GM23338 (cell line): ENCODE data around the gene ABCF3. TPM values are rescaled to one million over a fixed set of nuclear protein-coding genes. Genes with fewer than 3 reads are reported as not detected.

Experiments
- ATAC-seq: fragments of 200-7000 bp; cut with Tn5 transposase; 3 replicates; pipeline ENCODE4 v1.9.1; 2020
- DNase-seq: peaks from one replicate; pipeline ENCODE4 v3.0.0-alpha.2; 2015; ENCODE audit warnings: low spot score
- H2AFZ ChIP-seq: fragments of 200-600 bp; sonication (generic); 2 replicates; pipeline ENCODE4 v1.8.0; 2016; ENCODE audit warnings: antibody characterized with exemption, mild to moderate bottlenecking, moderate library complexity
- H3F3A ChIP-seq: fragments of 200-600 bp; sonication (generic); replicated peaks from 2 replicates; pipeline ENCODE4 v1.8.0; 2017; ENCODE audit warnings: antibody characterized with exemption, mixed run types, low read depth
- H3K27ac ChIP-seq: fragments of 200-600 bp; sonication (generic); 2 replicates; pipeline ENCODE4 v1.6.1; 2016; ENCODE audit warnings: low read depth
- H3K27me3 ChIP-seq: fragments of 200-600 bp; sonication (generic); 2 replicates; pipeline ENCODE4 v1.8.0; 2016; ENCODE audit warnings: mild to moderate bottlenecking, mixed run types, moderate library complexity; ENCODE audit not compliant: insufficient read depth
- H3K36me3 ChIP-seq: fragments of 200-600 bp; sonication (generic); 2 replicates; pipeline ENCODE4 v1.8.0; 2016; ENCODE audit warnings: mild to moderate bottlenecking; ENCODE audit not compliant: insufficient read depth
- H3K4me1 ChIP-seq: fragments of 200-600 bp; sonication (generic); 2 replicates; pipeline ENCODE4 v1.8.0; 2016; ENCODE audit warnings: mild to moderate bottlenecking, moderate library complexity; ENCODE audit not compliant: insufficient read depth
- H3K4me2 ChIP-seq: fragments of 200-600 bp; sonication (generic); 2 replicates; pipeline ENCODE4 v1.7.1; 2017; ENCODE audit warnings: mixed run types
- H3K4me3 ChIP-seq: fragments of 200-600 bp; sonication (generic); 2 replicates; pipeline ENCODE4 v1.6.1; 2016; ENCODE audit warnings: mixed run types
- H3K79me2 ChIP-seq: fragments of 200-600 bp; sonication (generic); replicated peaks from 2 replicates; pipeline ENCODE4 v1.8.0; 2017; ENCODE audit warnings: mild to moderate bottlenecking; ENCODE audit not compliant: insufficient read depth
- H3K9me2 ChIP-seq: fragments of 200-600 bp; sonication (generic); 2 replicates; pipeline ENCODE4 v1.8.0; 2017; ENCODE audit not compliant: insufficient read depth
- H4K20me1 ChIP-seq: fragments of 200-600 bp; sonication (generic); replicated peaks from 2 replicates; pipeline ENCODE4 v1.8.0; 2017; ENCODE audit warnings: mild to moderate bottlenecking; ENCODE audit not compliant: insufficient read depth
- H3K27ac Mint-ChIP-seq: 2 replicates; pipeline ENCODE4 v1.8.0; 2020; ENCODE audit warnings: inconsistent platforms, mild to moderate bottlenecking, moderate library complexity, mixed read lengths
- H3K27me3 Mint-ChIP-seq: 3 replicates; pipeline ENCODE4 v1.8.0; 2022; ENCODE audit warnings: low read depth, mild to moderate bottlenecking, moderate library complexity, mixed read lengths, inconsistent platforms; ENCODE audit not compliant: insufficient read depth, poor library complexity
- H3K36me3 Mint-ChIP-seq: 3 replicates; pipeline ENCODE4 v1.8.0; 2021; ENCODE audit warnings: low read depth, mild to moderate bottlenecking, inconsistent platforms, moderate library complexity, mixed read lengths
- H3K4me1 Mint-ChIP-seq: 3 replicates; pipeline ENCODE4 v1.8.0; 2020; ENCODE audit warnings: mild to moderate bottlenecking, inconsistent platforms, mixed read lengths
- H3K4me3 Mint-ChIP-seq: 3 replicates; pipeline ENCODE4 v1.8.0; 2021; ENCODE audit warnings: moderate library complexity, mild to moderate bottlenecking, inconsistent platforms, mixed read lengths
- H3K9me3 Mint-ChIP-seq: 3 replicates; pipeline ENCODE4 v1.8.0; 2020; ENCODE audit warnings: moderate library complexity, mild to moderate bottlenecking, inconsistent platforms, mixed read lengths
- JUNB ChIP-seq: IDR thresholded peaks from one replicate; pipeline ENCODE4 v1.6.1; 2016; ENCODE audit warnings: antibody characterized with exemption; ENCODE audit not compliant: unreplicated experiment
- POLR2AphosphoS5 ChIP-seq: IDR thresholded peaks from 2 replicates; pipeline ENCODE4 v1.6.1; 2016; ENCODE audit warnings: antibody characterized with exemption, low read depth
- STAT1 ChIP-seq: IDR thresholded peaks from one replicate; pipeline ENCODE4 v1.6.1; 2016; ENCODE audit warnings: antibody characterized with exemption; ENCODE audit not compliant: unreplicated experiment
- polyA plus RNA-seq: library from polyadenylated mRNA; unstranded; fragments of >200 nt; fragmentation: Nextera tagmentation; extraction: Ambion mirVana; gene quantifications from 2 replicates; pipeline ENCODE4 v1.2.1, GENCODE V29; 2016
- total RNA-seq: library from RNA; depleted of rRNA; stranded (reverse); fragments of >200 nt; shearing (Covaris generic); gene quantifications from 2 replicates; pipeline ENCODE4 v1.2.3, GENCODE V29; 2014
- TF ChIP-seq, protein P1 (sequence below), 2 experiments: fragments of 200-600 bp in 1 of 2; sonication (generic) in 1 of 2; conservative IDR thresholded peaks; 2 replicates each; pipeline versions ENCODE4 v1.5.1 to v1.6.1; 2016 to 2017; ENCODE audit warnings: antibody characterized with exemption in 2 of 2, low read depth in 2 of 2, mild to moderate bottlenecking in 2 of 2, moderate library complexity in 1 of 2
- TF ChIP-seq, protein P2 (sequence below): IDR thresholded peaks from 2 replicates; pipeline ENCODE4 v1.6.1; 2016; ENCODE audit warnings: antibody characterized with exemption

Gene ABCF3
- total and polyA plus RNA-seq, 2 experiments from 2014 or later, result 33.4 to 48.9 TPM

GRCh38 chr3:184196536-184196935 is 10.5 kb downstream of the ABCF3 start:
- Histone ChIP-seq H3K4me1 (no peaks in the 10 kb centered on the region), H3K9me2 (no peaks in the 10 kb centered on the region), H4K20me1 (peaks cover 5% of the 10 kb centered on the region; the same call in 1 of the 2 replicates), H3K36me3 (no peaks in the 10 kb centered on the region; the same call in 1 of the 2 replicates), H3K79me2 (no peaks in the 10 kb centered on the region), H3K4me2 (no peak overlapping the region), H3K27me3 (no peaks in the 10 kb centered on the region), H3F3A (no peaks in the 10 kb centered on the region), H3K4me3 (no peak overlapping the region), H3K27ac (no peak overlapping the region), H2AFZ (no peak overlapping the region)
- H3K9me3 Mint-ChIP-seq, result no peaks in the 10 kb centered on the region
- no peak overlapping the region for H3K27ac Mint-ChIP-seq
- DNase-seq (no peak), ATAC-seq (no peak)
- H3K4me3 Mint-ChIP-seq, result no peak overlapping the region
- TF ChIP-seq POLR2AphosphoS5, result no peak
- TF ChIP-seq, protein P1, sequence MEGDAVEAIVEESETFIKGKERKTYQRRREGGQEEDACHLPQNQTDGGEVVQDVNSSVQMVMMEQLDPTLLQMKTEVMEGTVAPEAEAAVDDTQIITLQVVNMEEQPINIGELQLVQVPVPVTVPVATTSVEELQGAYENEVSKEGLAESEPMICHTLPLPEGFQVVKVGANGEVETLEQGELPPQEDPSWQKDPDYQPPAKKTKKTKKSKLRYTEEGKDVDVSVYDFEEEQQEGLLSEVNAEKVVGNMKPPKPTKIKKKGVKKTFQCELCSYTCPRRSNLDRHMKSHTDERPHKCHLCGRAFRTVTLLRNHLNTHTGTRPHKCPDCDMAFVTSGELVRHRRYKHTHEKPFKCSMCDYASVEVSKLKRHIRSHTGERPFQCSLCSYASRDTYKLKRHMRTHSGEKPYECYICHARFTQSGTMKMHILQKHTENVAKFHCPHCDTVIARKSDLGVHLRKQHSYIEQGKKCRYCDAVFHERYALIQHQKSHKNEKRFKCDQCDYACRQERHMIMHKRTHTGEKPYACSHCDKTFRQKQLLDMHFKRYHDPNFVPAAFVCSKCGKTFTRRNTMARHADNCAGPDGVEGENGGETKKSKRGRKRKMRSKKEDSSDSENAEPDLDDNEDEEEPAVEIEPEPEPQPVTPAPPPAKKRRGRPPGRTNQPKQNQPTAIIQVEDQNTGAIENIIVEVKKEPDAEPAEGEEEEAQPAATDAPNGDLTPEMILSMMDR (conservative IDR thresholded peaks at IDR 0.05; ENCODE audit: low read depth in 2 of 2), result no peak
- H3K27me3 Mint-ChIP-seq, result peaks cover 4% of the 10 kb centered on the region
- peaks cover 37% of the 10 kb centered on the region for H3K36me3 Mint-ChIP-seq
- no peaks in the 10 kb centered on the region for H3K4me1 Mint-ChIP-seq

GRCh38 chr3:184198509-184198908 is 12.5 kb downstream of the ABCF3 start:
- no peak overlapping the region for H3K4me3 Mint-ChIP-seq
- Histone ChIP-seq H3K4me2 (no peak overlapping the region), H3K79me2 (no peaks in the 10 kb centered on the region), H3F3A (no peaks in the 10 kb centered on the region), H3K27me3 (no peaks in the 10 kb centered on the region), H3K27ac (no peak overlapping the region), H4K20me1 (no peaks in the 10 kb centered on the region), H2AFZ (no peak overlapping the region), H3K4me1 (no peaks in the 10 kb centered on the region), H3K4me3 (no peak overlapping the region), H3K36me3 (no peaks in the 10 kb centered on the region), H3K9me2 (no peaks in the 10 kb centered on the region)
- peaks cover 20% of the 10 kb centered on the region; the same call in 2 of the 3 replicates for H3K36me3 Mint-ChIP-seq
- H3K4me1 Mint-ChIP-seq, result no peaks in the 10 kb centered on the region
- peaks cover 7% of the 10 kb centered on the region for H3K27me3 Mint-ChIP-seq
- H3K9me3 Mint-ChIP-seq, result no peaks in the 10 kb centered on the region
- ATAC-seq (peak; percentile 41), DNase-seq (no peak)
- TF ChIP-seq, protein P2, sequence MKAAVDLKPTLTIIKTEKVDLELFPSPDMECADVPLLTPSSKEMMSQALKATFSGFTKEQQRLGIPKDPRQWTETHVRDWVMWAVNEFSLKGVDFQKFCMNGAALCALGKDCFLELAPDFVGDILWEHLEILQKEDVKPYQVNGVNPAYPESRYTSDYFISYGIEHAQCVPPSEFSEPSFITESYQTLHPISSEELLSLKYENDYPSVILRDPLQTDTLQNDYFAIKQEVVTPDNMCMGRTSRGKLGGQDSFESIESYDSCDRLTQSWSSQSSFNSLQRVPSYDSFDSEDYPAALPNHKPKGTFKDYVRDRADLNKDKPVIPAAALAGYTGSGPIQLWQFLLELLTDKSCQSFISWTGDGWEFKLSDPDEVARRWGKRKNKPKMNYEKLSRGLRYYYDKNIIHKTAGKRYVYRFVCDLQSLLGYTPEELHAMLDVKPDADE, result no peak
- TF ChIP-seq, protein P1 (conservative IDR thresholded peaks at IDR 0.05; ENCODE audit: low read depth in 2 of 2), result peak in 1 of 2 experiments; percentile 49; a peak in 2 of 4 replicates
- no peak for TF ChIP-seq JUNB
- TF ChIP-seq STAT1, result no peak
- H3K27ac Mint-ChIP-seq, result no peak overlapping the region
